ENCODE data around the gene PGAM2. TPM values are rescaled to one million over a fixed set of nuclear protein-coding genes. Genes with fewer than 3 reads are reported as not detected.
A peak's percentile ranks its signal among the peaks of the same experiment; 100 is the strongest.

PGAM2 gene
- total and polyA plus RNA-seq, 7 experiments from 2014 or later: 0.73 to 3.1 (median 1.8) TPM; not detected in 2

- Histone ChIP-seq H3K9me3 (ENCODE audit: control insufficient read depth in 2 of 3, low read length in 3 of 3) (no peaks in the 10 kb centered on the region), H3K4me1 (ENCODE audit: control insufficient read depth in 2 of 2, insufficient read depth in 2 of 2, low read length in 2 of 2) (no peaks in the 10 kb centered on the region), H3K36me3 (ENCODE audit: control insufficient read depth in 2 of 3, insufficient read depth in 3 of 3, low read length in 3 of 3) (peaks cover 0 to 44% (median 0%) of the 10 kb centered on the region in 3 experiments), H3K27ac (ENCODE audit: low read depth, low read length) (peak overlapping the region; percentile 21), H3K27me3 (ENCODE audit: control insufficient read depth in 2 of 2, insufficient read depth in 2 of 2, low read length in 2 of 2) (no peaks in the 10 kb centered on the region), H3K4me3 (ENCODE audit: low read length) (no peak overlapping the region)
- intact Hi-C loops (cut with micrococcal nuclease): no loop called here
- peaks cover 0 to 21% (median 0%) of the 10 kb centered on the region in 5 donors for H3K27me3 Mint-ChIP-seq
- DNase-seq (no peak), ATAC-seq (no peak)
- ChIA-PET CTCF (no interaction called here), POLR2A (no interaction called here)
- no peak overlapping the region for H3K4me3 Mint-ChIP-seq
- H3K4me1 Mint-ChIP-seq: peaks cover 7 to 25% (median 16%) of the 10 kb centered on the region in 7 donors
- peaks cover 0 to 2% (median 0%) of the 10 kb centered on the region in 11 donors for H3K9me3 Mint-ChIP-seq
- H3K27ac Mint-ChIP-seq: no peak overlapping the region
- H3K36me3 Mint-ChIP-seq: peaks cover 0 to 3% (median 0%) of the 10 kb centered on the region in 5 donors
These were observed 42.0 kb upstream of the PGAM2 start for GRCh38 chr7:44107116-44107960.

- H3K27ac ChIP-seq (ENCODE audit: low read depth, low read length): peak overlapping the region; percentile 21
- CTCF ChIA-PET: no interaction called here
- H3K36me3 ChIP-seq (ENCODE audit: control insufficient read depth in 2 of 3, insufficient read depth in 3 of 3, low read length in 3 of 3): peaks cover 0 to 35% (median 0%) of the 10 kb centered on the region in 3 experiments
- no peak overlapping the region for H3K4me3 ChIP-seq (ENCODE audit: low read length)
- intact Hi-C loops (cut with micrococcal nuclease): no loop called here
- peaks cover 0 to 2% (median 0%) of the 10 kb centered on the region in 11 donors for H3K9me3 Mint-ChIP-seq
- H3K27me3 ChIP-seq (ENCODE audit: control insufficient read depth in 2 of 2, insufficient read depth in 2 of 2, low read length in 2 of 2): no peaks in the 10 kb centered on the region
- ATAC-seq (no peak), DNase-seq (no peak)
- H3K9me3 ChIP-seq (ENCODE audit: control insufficient read depth in 2 of 3, low read length in 3 of 3): no peaks in the 10 kb centered on the region
- H3K4me1 Mint-ChIP-seq: peaks cover 7 to 28% (median 16%) of the 10 kb centered on the region in 7 donors
- H3K27me3 Mint-ChIP-seq: peaks cover 0 to 24% (median 0%) of the 10 kb centered on the region in 5 donors
- POLR2A ChIA-PET: interaction anchor here (1.3 to 2.0 kb wide), 2 partner anchors 38 to 53 kb away, joined by 3 to 8 read pairs; no protein-coding TSS in a partner anchor
- H3K27ac Mint-ChIP-seq: peak overlapping the region in 7 of 9 donors; percentile 62 to 92 (median 89)
- no peaks in the 10 kb centered on the region for H3K4me1 ChIP-seq (ENCODE audit: control insufficient read depth in 2 of 2, insufficient read depth in 2 of 2, low read length in 2 of 2)
- no peaks in the 10 kb centered on the region for H3K36me3 Mint-ChIP-seq
- peak overlapping the region in 6 of 10 donors; percentile 23 to 81 (median 75) for H3K4me3 Mint-ChIP-seq
These were observed 41.1 kb upstream of the PGAM2 start for GRCh38 chr7:44106311-44107065.

- Mint-ChIP-seq H3K27me3 (peaks cover 0 to 24% (median 0%) of the 10 kb centered on the region in 5 donors), H3K9me3 (peaks cover 0 to 2% (median 0%) of the 10 kb centered on the region in 11 donors), H3K4me3 (peak overlapping the region; percentile 68 to 88 (median 80)), H3K36me3 (no peaks in the 10 kb centered on the region), H3K4me1 (peaks cover 7 to 28% (median 16%) of the 10 kb centered on the region in 7 donors), H3K27ac (peak overlapping the region in 8 of 9 donors; percentile 62 to 92 (median 88))
- H3K9me3 ChIP-seq (ENCODE audit: control insufficient read depth in 2 of 3, low read length in 3 of 3): no peaks in the 10 kb centered on the region
- H3K4me1 ChIP-seq (ENCODE audit: control insufficient read depth in 2 of 2, insufficient read depth in 2 of 2, low read length in 2 of 2): no peaks in the 10 kb centered on the region
- no peak overlapping the region for H3K4me3 ChIP-seq (ENCODE audit: low read length)
- H3K36me3 ChIP-seq (ENCODE audit: control insufficient read depth in 2 of 3, insufficient read depth in 3 of 3, low read length in 3 of 3): peaks cover 0 to 29% (median 0%) of the 10 kb centered on the region in 3 experiments
- H3K27me3 ChIP-seq (ENCODE audit: control insufficient read depth in 2 of 2, insufficient read depth in 2 of 2, low read length in 2 of 2): no peaks in the 10 kb centered on the region
- DNase-seq (no peak), ATAC-seq (no peak)
- ChIA-PET CTCF (no interaction called here), POLR2A (interaction anchor here (0.8 to 2.0 kb wide), 4 partner anchors 11 to 52 kb away, joined by 3 to 8 read pairs (median 6); partner anchors contain the start of gene POLD2)
- intact Hi-C loops (cut with micrococcal nuclease): loop anchor here (2.0 kb wide), 2 partner anchors 17 to 23 kb away; partner anchors contain the start of genes POLD2 (in 1 of the 2) and POLM (in 1 of the 2)
- no peak overlapping the region for H3K27ac ChIP-seq (ENCODE audit: low read depth, low read length)
These were observed 40.5 kb upstream of the PGAM2 start for GRCh38 chr7:44105832-44106231.

- Mint-ChIP-seq H3K36me3 (no peaks in the 10 kb centered on the region), H3K4me3 (peak overlapping the region; percentile 69 to 91 (median 82)), H3K9me3 (peaks cover 0 to 2% (median 0%) of the 10 kb centered on the region in 11 donors), H3K27ac (peak overlapping the region; percentile 55 to 93 (median 89)), H3K27me3 (peaks cover 0 to 24% (median 0%) of the 10 kb centered on the region in 5 donors), H3K4me1 (peaks cover 7 to 28% (median 16%) of the 10 kb centered on the region in 7 donors)
- no peaks in the 10 kb centered on the region for H3K9me3 ChIP-seq (ENCODE audit: control insufficient read depth in 2 of 3, low read length in 3 of 3)
- peak in 1 of 9 donors; percentile 24 for DNase-seq
- CTCF ChIA-PET: no interaction called here
- peak overlapping the region; percentile 72 for H3K27ac ChIP-seq (ENCODE audit: low read depth, low read length)
- H3K4me3 ChIP-seq (ENCODE audit: low read length): peak overlapping the region; percentile 53
- ATAC-seq: peak; percentile 24
- H3K36me3 ChIP-seq (ENCODE audit: control insufficient read depth in 2 of 3, insufficient read depth in 3 of 3, low read length in 3 of 3): peaks cover 0 to 22% (median 0%) of the 10 kb centered on the region in 3 experiments
- H3K27me3 ChIP-seq (ENCODE audit: control insufficient read depth in 2 of 2, insufficient read depth in 2 of 2, low read length in 2 of 2): no peaks in the 10 kb centered on the region
- intact Hi-C loops (cut with micrococcal nuclease): loop anchor here (1.0 to 2.0 kb wide), 3 partner anchors 18 to 22 kb away; partner anchors contain the start of genes POLD2 (in 2 of the 2) and POLM (in 1 of the 2)
- no peaks in the 10 kb centered on the region for H3K4me1 ChIP-seq (ENCODE audit: control insufficient read depth in 2 of 2, insufficient read depth in 2 of 2, low read length in 2 of 2)
- POLR2A ChIA-PET: interaction anchor here (0.8 to 2.0 kb wide), 6 partner anchors 12 to 52 kb away, joined by 3 to 8 read pairs (median 4); partner anchors contain the start of genes PGAM2 and POLD2
These were observed 39.7 kb upstream of the PGAM2 start for GRCh38 chr7:44104860-44105771.

- peaks cover 0 to 13% (median 0%) of the 10 kb centered on the region in 3 experiments for H3K36me3 ChIP-seq (ENCODE audit: control insufficient read depth in 2 of 3, insufficient read depth in 3 of 3, low read length in 3 of 3)
- Mint-ChIP-seq H3K4me1 (peaks cover 7 to 28% (median 16%) of the 10 kb centered on the region in 7 donors), H3K27ac (peak within 1 kb of the TSS; percentile 55 to 93 (median 89)), H3K9me3 (peaks cover 0 to 2% (median 0%) of the 10 kb centered on the region in 11 donors), H3K36me3 (no peaks in the 10 kb centered on the region), H3K27me3 (peaks cover 0 to 24% (median 0%) of the 10 kb centered on the region in 5 donors), H3K4me3 (peak within 1 kb of the TSS; percentile 69 to 91 (median 82))
- H3K27me3 ChIP-seq (ENCODE audit: control insufficient read depth in 2 of 2, insufficient read depth in 2 of 2, low read length in 2 of 2): no peaks in the 10 kb centered on the region
- peak in 8 of 9 donors; percentile 16 to 51 (median 34) for DNase-seq
- peak; percentile 62 for ATAC-seq
- ChIA-PET POLR2A (interaction anchor here (1.0 to 1.7 kb wide), 3 partner anchors 19 to 38 kb away, joined by 3 to 8 read pairs (median 4); partner anchors contain the start of genes PGAM2 and POLD2), CTCF (no interaction called here)
- intact Hi-C loops (cut with micrococcal nuclease): loop anchor here (1.0 to 2.0 kb wide), 3 partner anchors 19 to 21 kb away; partner anchors contain the start of genes POLD2 (in 2 of the 2) and POLM (in 1 of the 2)
- H3K9me3 ChIP-seq (ENCODE audit: control insufficient read depth in 2 of 3, low read length in 3 of 3): no peaks in the 10 kb centered on the region
- peak within 1 kb of the TSS; percentile 72 for H3K27ac ChIP-seq (ENCODE audit: low read depth, low read length)
- H3K4me3 ChIP-seq (ENCODE audit: low read length): peak within 1 kb of the TSS; percentile 53
- H3K4me1 ChIP-seq (ENCODE audit: control insufficient read depth in 2 of 2, insufficient read depth in 2 of 2, low read length in 2 of 2): no peaks in the 10 kb centered on the region
These were observed 38.8 kb upstream of the PGAM2 start, which contains the start of gene AEBP1 for GRCh38 chr7:44103923-44104859. Gene AEBP1, plus strand, starts transcription at chr7:44104345. Its CDS starts 321 bp downstream, at chr7:44104666.
